Keratinocyte (primary cell): Measurements from ENCODE around the gene ASXL2. TPM values are rescaled to one million over a fixed set of nuclear protein-coding genes. Genes with fewer than 3 reads are reported as not detected.

ENCODE experiments used
- DNase-seq: peaks from one replicate; pipeline ENCODE4 v3.0.0-alpha.2; 2011; ENCODE audit warnings: low read depth, missing footprints, low spot score
- FAIRE-seq: peaks from 2 replicates; lab custom pipeline; 2011; peaks lifted over from hg19 to GRCh38; lab: Jason Lieb, UNC
- H2AFZ ChIP-seq: 2 replicates; pipeline ENCODE4 v1.6.0; 2012; ENCODE audit warnings: low read length, control low read depth, inconsistent platforms; ENCODE audit not compliant: control insufficient read depth
- H3K27ac ChIP-seq: 2 replicates; pipeline ENCODE4 v1.5.1; 2011; ENCODE audit warnings: low read length; ENCODE audit not compliant: control insufficient read depth, insufficient read depth
- H3K27me3 ChIP-seq: 3 replicates; pipeline ENCODE4 v1.6.0; 2011; ENCODE audit warnings: low read length; ENCODE audit not compliant: control insufficient read depth, insufficient read depth; ENCODE audit errors: extremely low read depth
- H3K36me3 ChIP-seq, 2 experiments: 2 replicates in 1 of 2; 3 replicates in 1 of 2; pipeline ENCODE4 v1.5.1; 2011; ENCODE audit warnings: low read length in 2 of 2, mild to moderate bottlenecking in 1 of 2; ENCODE audit not compliant: control insufficient read depth in 2 of 2, insufficient read depth in 2 of 2; ENCODE audit errors: extremely low read depth in 1 of 2
- H3K4me1 ChIP-seq: 3 replicates; pipeline ENCODE4 v1.5.1; 2011; ENCODE audit warnings: low read length; ENCODE audit not compliant: control insufficient read depth, insufficient read depth; ENCODE audit errors: extremely low read depth
- H3K4me2 ChIP-seq: 3 replicates; pipeline ENCODE4 v1.6.0; 2011; ENCODE audit warnings: low read depth, low read length; ENCODE audit not compliant: control insufficient read depth, insufficient read depth; ENCODE audit errors: extremely low read depth
- H3K4me3 ChIP-seq, 3 experiments: fragments of 200-600 bp in 1 of 3; sonication (generic) in 1 of 3; 2 replicates in 2 of 3; 3 replicates in 1 of 3; pipeline ENCODE4 v1.5.1; 2011 to 2016; ENCODE audit warnings: low read length in 3 of 3, mild to moderate bottlenecking in 3 of 3, control low read depth in 2 of 3, inconsistent platforms in 1 of 3, low read depth in 1 of 3, mixed read lengths in 1 of 3, mixed run types in 1 of 3, moderate library complexity in 1 of 3; ENCODE audit not compliant: control insufficient read depth in 2 of 3, insufficient read depth in 2 of 3; ENCODE audit errors: extremely low read depth in 1 of 3
- H3K79me2 ChIP-seq: 2 replicates; pipeline ENCODE4 v1.6.0; 2012; ENCODE audit warnings: low read length; ENCODE audit not compliant: control insufficient read depth, insufficient read depth
- H3K9ac ChIP-seq: 3 replicates; pipeline ENCODE4 v1.6.0; 2011; ENCODE audit warnings: low read length; ENCODE audit not compliant: control insufficient read depth, insufficient read depth; ENCODE audit errors: extremely low read depth
- H3K9me1 ChIP-seq: 3 replicates; pipeline ENCODE4 v1.6.0; 2011; ENCODE audit warnings: low read length; ENCODE audit not compliant: control insufficient read depth, insufficient read depth; ENCODE audit errors: extremely low read depth
- H3K9me3 ChIP-seq: 2 replicates; pipeline ENCODE4 v1.5.1; 2012; ENCODE audit warnings: low read depth, low read length; ENCODE audit not compliant: control insufficient read depth
- H4K20me1 ChIP-seq: 3 replicates; pipeline ENCODE4 v1.6.0; 2011; ENCODE audit warnings: low read length; ENCODE audit not compliant: control insufficient read depth, insufficient read depth; ENCODE audit errors: extremely low read depth
- EZH2 ChIP-seq: IDR thresholded peaks from one replicate; pipeline ENCODE4 v1.6.1; 2012; ENCODE audit warnings: inconsistent platforms, mild to moderate bottlenecking, low read length, moderate library complexity
- dilution Hi-C: fragments of 300-500 bp; cut with MboI; formaldehyde crosslinking; loops from one replicate; pipeline ENCODE4 v1.7.0; 2020; ENCODE audit warnings: low sequenced_read_pairs; ENCODE audit not compliant: extremely low pct_ligation_motif_present
- polyA plus RNA-seq, 5 experiments: library from polyadenylated mRNA; depleted of rRNA in 3 of 5; stranded (reverse) in 3 of 5; stranded (forward) in 1 of 5; unstranded in 1 of 5; fragments of >200 nt; gene quantifications; 1 replicate in 1 of 5; 2 replicates in 3 of 5; 3 replicates in 1 of 5; pipeline versions ENCODE4 v1.2.1 to v1.2.3, GENCODE V29; 2011 to 2012; ENCODE audit warnings: missing spikeins in 2 of 5, low read depth in 1 of 5, low replicate concordance in 1 of 5
- TF ChIP-seq, protein P1 (sequence below), 3 experiments: IDR thresholded peaks in 1 of 3; conservative IDR thresholded peaks in 1 of 3; optimal IDR thresholded peaks in 1 of 3; 2 replicates in 2 of 3; 3 replicates in 1 of 3; pipeline versions ENCODE3 to v1.5.1; 2011; ENCODE audit warnings: low read length in 3 of 3, mild to moderate bottlenecking in 3 of 3, moderate library complexity in 2 of 3, control low read depth in 1 of 3, inconsistent platforms in 1 of 3; ENCODE audit not compliant: insufficient read depth in 2 of 3; ENCODE audit errors: extremely low read depth in 1 of 3

ASXL2 gene
- polyA plus RNA-seq, 1 donor (not counting 4 experiments of a cell fraction or from before 2014, with no cell fraction given): 12.5 TPM

- Histone ChIP-seq H3K4me1 (peaks cover 6% of the 10 kb centered on the region), H3K36me3 (peaks cover 0 to 4% of the 10 kb centered on the region in 2 experiments), H3K9me1 (no peaks in the 10 kb centered on the region), H2AFZ (no peak overlapping the region), H3K4me3 (no peak overlapping the region), H3K9ac (no peak overlapping the region), H3K79me2 (peaks cover 52% of the 10 kb centered on the region), H4K20me1 (peaks cover 2% of the 10 kb centered on the region), H3K4me2 (no peak overlapping the region), H3K27ac (no peak overlapping the region), H3K9me3 (no peaks in the 10 kb centered on the region), H3K27me3 (no peaks in the 10 kb centered on the region)
- dilution Hi-C loops: no loop called here
- TF ChIP-seq, protein P1, sequence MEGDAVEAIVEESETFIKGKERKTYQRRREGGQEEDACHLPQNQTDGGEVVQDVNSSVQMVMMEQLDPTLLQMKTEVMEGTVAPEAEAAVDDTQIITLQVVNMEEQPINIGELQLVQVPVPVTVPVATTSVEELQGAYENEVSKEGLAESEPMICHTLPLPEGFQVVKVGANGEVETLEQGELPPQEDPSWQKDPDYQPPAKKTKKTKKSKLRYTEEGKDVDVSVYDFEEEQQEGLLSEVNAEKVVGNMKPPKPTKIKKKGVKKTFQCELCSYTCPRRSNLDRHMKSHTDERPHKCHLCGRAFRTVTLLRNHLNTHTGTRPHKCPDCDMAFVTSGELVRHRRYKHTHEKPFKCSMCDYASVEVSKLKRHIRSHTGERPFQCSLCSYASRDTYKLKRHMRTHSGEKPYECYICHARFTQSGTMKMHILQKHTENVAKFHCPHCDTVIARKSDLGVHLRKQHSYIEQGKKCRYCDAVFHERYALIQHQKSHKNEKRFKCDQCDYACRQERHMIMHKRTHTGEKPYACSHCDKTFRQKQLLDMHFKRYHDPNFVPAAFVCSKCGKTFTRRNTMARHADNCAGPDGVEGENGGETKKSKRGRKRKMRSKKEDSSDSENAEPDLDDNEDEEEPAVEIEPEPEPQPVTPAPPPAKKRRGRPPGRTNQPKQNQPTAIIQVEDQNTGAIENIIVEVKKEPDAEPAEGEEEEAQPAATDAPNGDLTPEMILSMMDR (optimal IDR thresholded peaks at IDR 0.05 in 1 of 3, IDR thresholded peaks at IDR 0.05 in 1 of 3, conservative IDR thresholded peaks at IDR 0.05 in 1 of 3; ENCODE audit: extremely low read depth in 1 of 3, insufficient read depth in 2 of 3, low read length in 3 of 3): no peak
- TF ChIP-seq EZH2: no peak
- DNase-seq (no peak), FAIRE-seq (no peak)
Measured at GRCh38 chr2:25855065-25855464, 23.2 kb downstream of the ASXL2 start.

DNA sequence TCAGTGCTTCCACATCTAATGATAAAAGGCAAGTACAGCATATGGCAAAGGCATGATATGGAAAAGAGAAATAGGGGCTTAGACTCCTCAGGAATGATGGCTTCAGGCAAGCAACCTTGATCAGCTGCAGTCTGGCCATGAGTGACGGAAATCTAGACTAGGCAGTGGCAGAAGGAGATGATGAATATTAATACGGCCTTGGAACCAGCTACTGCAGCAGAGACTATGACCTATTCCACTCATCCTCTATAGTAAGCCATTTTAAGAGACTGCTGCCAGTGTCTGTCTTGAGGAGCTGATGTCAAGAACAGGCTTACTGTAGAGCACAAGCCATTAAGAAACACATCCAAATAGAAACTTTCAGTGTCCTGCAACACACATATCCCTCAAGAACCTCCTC lies 23.7 kb downstream of the ASXL2 start:
- no peaks in the 10 kb centered on the region for H3K9me3 ChIP-seq
- H3K79me2 ChIP-seq: peaks cover 49% of the 10 kb centered on the region
- no peak overlapping the region for H2AFZ ChIP-seq
- no peak for TF ChIP-seq EZH2
- TF ChIP-seq, protein P1 (optimal IDR thresholded peaks at IDR 0.05 in 1 of 3, IDR thresholded peaks at IDR 0.05 in 1 of 3, conservative IDR thresholded peaks at IDR 0.05 in 1 of 3; ENCODE audit: extremely low read depth in 1 of 3, insufficient read depth in 2 of 3, low read length in 3 of 3): no peak
- H3K4me3 ChIP-seq: no peak overlapping the region
- dilution Hi-C loops: no loop called here
- H3K4me1 ChIP-seq: peaks cover 6% of the 10 kb centered on the region
- H3K4me2 ChIP-seq: no peak overlapping the region
- no peaks in the 10 kb centered on the region for H3K27me3 ChIP-seq
- H3K9me1 ChIP-seq: no peaks in the 10 kb centered on the region
- no peak overlapping the region for H3K9ac ChIP-seq
- H3K27ac ChIP-seq: no peak overlapping the region
- H4K20me1 ChIP-seq: peaks cover 2% of the 10 kb centered on the region
- FAIRE-seq: no peak
- peaks cover 0 to 4% of the 10 kb centered on the region in 2 experiments for H3K36me3 ChIP-seq
- DNase-seq: no peak
